COLO668 (cell line): ENCODE measurements around the gene TUBE1.
"Not testable (repeated sequence)": the region's sequence is repeated elsewhere in the genome, so short reads cannot be mapped to it uniquely, and the experiment has no call there.

Experiments used
- DNase-seq: peaks from one replicate; lab custom pipeline; 2025; ENCODE audit not compliant: unreplicated experiment; lab: John Stamatoyannopoulos, UW

The TUBE1 gene, protein sequence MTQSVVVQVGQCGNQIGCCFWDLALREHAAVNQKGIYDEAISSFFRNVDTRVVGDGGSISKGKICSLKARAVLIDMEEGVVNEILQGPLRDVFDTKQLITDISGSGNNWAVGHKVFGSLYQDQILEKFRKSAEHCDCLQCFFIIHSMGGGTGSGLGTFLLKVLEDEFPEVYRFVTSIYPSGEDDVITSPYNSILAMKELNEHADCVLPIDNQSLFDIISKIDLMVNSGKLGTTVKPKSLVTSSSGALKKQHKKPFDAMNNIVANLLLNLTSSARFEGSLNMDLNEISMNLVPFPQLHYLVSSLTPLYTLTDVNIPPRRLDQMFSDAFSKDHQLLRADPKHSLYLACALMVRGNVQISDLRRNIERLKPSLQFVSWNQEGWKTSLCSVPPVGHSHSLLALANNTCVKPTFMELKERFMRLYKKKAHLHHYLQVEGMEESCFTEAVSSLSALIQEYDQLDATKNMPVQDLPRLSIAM

DNA sequence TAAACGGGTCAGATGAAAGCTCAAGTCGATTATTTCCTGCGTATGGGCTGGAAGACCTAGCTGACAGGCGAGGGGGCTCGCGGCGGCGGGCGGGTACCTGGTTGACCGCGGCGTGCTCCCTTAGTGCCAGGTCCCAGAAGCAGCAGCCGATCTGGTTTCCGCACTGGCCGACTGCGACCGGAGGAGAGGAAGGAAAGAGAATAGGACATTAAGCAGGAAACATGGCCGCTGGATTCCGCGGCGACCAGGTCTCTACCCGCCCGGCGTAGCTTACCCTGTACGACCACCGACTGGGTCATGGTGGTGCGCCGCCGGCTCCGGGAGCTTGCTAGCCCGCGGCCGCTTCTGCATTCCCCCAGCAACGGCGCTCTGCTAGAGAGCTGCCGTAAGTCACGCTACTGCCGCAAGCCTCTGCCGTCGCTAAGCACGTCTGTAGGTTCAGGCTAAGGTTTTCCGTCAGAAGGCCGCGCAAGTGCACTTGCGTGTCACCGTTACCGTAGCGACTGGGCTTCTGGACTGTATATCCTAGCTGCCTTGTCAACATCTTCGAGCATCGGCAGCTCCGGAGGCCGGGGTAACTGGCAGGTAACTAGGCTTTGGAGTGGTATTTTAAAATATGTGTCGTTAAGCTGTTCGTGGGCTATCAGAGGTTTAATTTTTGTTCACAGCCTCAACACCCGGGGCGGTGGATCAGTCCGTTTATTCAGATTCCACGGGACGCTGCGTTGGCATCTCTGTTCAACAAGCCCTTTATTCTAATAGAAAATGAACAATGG, at the start of gene TUBE1, which contains the start of gene FAM229B:
TSS of gene TUBE1 (minus strand) at position 347 of the 776 bp plus-strand sequence. CDS start at position 299, 48 bp downstream.
TSS of gene FAM229B (plus strand) at position 456 of the 776 bp plus-strand sequence. CDS start 11,693 bp downstream, outside the sequence.
- peak; percentile 90 for DNase-seq

DNA sequence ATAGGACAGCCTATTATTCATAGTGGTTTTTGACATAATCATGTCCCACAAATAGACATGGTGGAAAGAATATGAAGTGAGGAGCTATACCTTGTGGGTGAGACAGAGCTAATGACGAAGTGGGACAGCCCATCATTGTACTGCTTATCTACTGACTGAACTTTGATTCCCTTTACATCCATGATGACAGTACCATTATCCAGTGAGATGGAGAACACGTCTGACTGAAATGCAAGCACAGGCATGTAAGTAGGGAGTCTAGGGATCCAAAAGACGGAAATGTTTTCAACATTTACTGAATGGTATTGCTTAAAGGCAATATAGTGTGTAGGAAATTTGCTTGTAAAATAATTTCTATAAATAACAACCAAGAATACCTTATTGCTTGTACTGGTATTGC, 43.6 kb upstream of the TUBE1 start:
- no peak for DNase-seq

DNA sequence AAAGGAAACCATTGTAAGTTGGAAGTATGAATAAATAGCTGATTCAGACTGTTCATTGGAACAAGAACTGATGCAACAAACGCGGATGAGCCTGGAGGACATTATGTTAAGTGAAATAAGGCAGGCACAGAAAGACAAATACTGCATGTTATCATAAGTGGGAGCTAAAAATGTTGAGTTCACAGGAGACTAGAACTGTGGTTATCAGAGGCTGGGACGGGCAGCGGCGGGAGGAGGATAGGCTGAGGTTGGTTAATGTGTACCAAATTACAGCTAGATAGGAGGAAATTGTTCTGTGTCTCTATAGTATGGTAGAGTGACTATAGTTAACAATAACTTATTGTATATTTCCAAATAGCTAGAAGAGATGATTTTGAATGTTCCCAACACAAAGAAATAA, 40.9 kb upstream of the TUBE1 start:
- DNase-seq: no peak

DNA sequence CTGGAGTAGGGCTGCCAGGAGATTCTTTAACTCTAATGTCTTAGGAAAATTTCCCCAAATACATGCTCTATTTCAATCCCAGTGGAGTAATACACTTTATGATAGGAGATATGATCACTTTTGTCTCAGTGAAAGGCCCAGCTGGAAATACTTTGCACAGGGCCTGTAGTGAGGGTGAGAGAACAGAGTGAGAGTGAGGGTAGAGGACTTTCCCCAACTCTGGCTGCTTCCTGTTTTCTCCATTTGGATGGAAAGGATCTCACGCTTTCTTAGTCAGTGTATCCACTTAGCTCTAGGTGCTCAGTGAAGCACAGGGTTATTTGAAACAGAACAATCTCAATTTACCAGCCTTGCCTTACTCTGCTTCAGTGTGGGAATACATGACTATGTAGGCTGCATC, 36.7 kb upstream of the TUBE1 start:
- DNase-seq: no peak

DNA sequence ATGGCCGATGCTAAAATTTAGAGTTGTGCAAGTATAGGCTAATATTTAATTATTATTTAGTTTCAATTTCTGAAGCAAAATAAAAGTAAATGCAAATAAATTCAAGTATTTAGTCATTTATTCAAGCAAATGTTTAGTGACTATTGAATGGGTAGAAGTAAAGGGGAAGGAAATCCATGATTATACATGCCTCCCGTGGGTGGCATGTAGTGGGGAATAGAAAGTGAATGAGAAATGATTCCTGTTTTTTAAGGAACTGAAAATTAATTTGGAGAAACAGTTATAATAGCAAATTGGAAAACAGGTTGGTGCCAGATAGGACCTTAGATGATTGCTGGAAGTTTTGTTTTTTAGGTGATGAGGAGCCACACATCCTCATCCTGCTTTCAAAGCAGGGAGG, 35.5 kb upstream of the TUBE1 start:
- no peak for DNase-seq

DNA sequence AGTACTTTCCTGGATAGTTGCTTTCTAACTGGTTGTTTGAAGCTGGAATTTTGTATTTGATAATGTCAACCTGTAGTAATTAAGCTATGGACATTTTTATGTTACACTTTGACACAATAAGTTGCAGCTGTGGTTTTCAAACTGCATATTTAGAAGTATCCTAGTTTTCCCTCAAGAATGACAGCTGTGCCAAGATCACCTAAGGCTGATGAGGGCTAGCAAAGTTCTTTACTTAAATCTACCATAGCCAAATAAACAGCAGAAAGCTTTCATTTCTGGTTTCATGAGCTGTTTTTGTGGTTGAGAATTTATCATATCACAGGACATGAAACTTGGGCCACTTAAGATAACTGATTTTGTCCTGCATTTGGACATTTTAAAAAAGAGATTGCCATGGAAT, 30.8 kb upstream of the TUBE1 start:
- no peak for DNase-seq

DNA sequence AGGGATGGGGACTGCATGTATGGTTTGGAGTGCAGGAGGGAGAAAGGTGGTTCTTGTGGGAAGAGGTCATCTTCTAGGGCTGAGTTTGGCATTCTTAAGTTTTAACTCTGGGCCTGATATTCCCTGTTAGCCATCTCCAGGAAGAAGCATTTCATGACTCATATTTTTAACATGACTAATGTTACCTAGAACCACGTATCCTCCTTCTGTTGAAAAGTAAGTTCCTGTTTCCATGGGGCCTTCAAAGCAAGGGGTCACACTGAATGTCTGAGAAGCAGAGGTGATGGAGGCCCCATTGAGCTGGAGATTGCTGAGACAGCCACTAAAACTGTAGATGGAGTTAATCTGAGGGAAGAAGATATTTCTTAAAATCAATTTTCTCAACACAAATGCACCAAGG, 30.3 kb upstream of the TUBE1 start:
- no peak for DNase-seq

DNA sequence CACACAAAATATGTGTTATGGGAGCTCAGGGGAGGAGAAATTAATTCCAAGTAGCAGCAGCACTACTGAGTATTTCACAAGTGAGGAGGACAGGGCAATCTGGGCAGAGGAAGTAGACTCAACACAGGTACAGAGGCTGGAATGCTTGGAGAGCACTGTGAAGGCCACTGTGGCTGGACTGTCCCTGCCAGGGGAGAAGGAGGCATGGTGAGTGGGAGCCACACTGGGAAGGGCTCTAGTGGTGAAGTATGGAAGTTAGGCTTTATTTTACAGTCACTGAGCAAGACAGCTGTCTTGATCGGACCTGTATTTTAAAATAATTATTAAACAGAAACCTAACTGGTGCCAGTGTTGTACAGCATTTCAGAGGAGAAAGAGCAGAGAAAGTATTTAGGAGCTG, 28.9 kb upstream of the TUBE1 start:
- DNase-seq: no peak

DNA sequence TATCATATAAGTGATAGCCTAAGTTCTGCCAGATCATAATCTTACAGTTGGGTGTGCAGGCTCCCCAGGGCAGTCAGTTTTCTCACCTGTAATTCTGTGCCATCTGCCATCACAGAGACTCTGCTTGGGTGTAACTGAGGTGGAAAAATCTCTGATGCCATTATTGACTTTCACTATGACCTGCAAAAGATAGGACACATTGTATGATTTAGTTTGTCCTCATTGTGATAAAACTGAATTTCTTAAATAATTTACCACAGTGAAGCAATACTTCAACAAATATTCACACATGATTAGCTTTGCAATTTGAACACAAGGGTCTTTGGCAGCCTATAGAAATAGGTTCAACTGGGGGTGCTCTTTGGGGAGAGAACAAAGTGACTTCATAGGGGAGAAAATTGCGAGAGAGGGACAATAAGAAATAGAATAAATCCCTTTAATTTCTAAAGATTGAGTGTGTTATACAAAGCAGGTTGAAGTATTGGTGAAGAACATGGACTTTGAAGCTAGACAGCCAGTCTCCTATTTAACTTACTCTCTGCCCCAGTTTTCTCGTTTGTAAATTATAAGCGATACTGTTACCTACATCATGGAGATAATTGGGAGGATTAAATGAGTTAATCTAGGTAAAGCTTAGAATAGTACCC, 27.4 kb upstream of the TUBE1 start:
- no peak for DNase-seq

DNA sequence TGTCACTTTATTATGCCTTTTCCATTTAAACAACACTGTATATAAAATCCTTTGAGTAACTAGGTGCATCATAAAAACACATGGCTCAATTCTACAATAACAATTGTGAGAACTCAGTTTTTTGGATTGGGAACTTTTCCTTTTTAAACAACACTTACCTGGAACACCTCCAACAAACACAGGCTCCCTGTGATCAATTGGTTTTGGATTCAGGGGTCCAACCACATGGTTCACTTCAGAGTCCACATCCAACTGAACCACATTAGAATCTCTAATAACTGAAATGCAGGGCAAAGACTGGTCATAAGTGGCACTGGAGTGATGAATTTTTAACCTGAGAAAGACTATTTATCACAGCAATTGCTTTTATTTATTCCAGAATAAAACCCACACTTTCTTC, 26.6 kb upstream of the TUBE1 start:
- no peak for DNase-seq

DNA sequence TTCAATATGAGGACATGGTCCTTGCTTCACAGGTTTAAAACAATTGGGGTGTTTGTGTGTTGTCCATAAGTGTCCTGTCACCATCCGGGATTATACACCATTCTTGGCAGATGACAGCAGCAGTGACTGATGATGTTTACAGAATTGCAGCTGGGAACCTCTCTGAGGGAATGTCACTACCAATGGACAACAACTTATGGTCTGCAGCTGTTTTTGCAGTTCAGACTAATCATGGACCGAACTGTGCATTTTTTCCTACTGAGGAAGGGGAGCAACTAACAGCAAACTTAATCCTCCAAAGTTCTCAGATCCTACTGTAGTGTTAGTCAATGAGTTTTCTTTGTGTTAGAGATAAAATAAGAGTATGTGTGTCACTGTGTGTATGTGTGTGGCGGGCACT, 26.1 kb upstream of the TUBE1 start:
- no peak for DNase-seq

DNA sequence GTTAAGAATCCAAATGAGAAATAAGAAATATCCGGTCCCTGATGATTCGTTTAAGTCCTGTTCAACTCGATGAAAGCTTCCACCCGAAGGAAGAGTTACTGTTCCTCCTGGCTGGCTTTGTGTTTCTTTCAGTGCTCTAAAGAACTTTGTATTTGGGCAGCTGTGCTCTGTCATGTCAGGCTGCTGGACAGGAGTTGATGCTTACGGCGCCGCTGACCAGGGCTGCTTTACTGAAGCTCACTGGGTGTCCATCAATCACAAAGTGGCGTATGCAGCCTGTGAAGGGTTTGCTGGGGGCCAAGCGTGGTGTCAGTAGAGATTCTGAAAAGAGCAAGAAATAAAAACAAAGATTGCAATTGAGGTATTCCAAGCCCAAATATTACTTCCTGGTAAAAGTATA, 22.0 kb upstream of the TUBE1 start:
- DNase-seq: no peak

DNA sequence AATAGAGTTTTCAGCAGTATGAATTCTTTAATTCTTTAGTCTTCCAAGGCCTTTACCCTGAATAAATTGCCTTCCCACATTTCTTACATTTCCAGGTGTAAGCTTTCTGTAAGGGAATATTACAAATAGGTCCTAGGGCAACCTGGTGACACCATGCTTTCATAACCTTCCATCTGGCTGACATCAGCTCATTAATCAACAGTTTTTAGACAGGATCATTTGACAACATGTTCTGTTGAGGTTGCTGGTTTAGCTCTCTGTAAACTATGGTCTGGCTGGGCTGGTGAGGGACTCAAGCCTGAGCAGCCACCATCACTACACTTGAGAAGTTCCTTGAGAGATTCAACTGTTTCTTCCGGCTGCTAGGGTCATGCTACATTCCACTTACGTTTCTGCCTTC, 19.3 kb upstream of the TUBE1 start:
- DNase-seq: no peak

DNA sequence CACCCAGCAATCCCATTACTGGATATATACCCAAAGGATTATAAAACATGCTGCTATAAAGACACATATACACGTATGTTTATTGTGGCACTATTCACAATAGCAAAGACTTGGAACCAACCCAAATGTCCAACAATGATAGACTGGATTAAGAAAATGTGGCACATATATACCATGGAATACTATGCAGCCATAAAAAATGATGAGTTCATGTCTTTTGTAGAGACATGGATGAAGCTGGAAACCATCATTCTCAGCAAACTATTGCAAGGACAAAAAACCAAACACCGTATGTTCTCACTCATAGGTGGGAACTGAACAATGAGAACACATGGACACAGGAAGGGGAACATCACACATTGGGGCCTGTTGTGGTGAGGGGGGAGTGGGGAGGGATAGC, 18.7 kb upstream of the TUBE1 start:
- DNase-seq: not testable (repeated sequence)

DNA sequence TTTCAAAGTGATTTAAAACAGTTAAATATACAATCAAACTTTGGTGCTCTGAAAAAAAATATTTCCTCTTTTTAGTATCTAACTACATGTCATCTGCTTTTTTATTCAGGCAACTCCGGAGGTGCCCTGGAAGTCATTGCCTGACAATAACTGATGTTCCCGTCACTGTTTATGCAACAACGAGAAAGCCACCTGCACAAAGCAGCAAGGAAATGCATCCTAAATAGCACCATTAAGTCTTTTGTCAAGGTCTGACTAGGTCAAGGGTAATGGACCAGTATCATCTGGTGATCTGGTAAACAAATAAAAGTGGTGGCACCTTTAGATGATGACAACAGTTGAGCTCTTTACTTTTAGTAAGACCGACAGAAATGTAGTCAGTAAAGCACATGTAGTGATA, 13.3 kb upstream of the TUBE1 start:
- no peak for DNase-seq

DNA sequence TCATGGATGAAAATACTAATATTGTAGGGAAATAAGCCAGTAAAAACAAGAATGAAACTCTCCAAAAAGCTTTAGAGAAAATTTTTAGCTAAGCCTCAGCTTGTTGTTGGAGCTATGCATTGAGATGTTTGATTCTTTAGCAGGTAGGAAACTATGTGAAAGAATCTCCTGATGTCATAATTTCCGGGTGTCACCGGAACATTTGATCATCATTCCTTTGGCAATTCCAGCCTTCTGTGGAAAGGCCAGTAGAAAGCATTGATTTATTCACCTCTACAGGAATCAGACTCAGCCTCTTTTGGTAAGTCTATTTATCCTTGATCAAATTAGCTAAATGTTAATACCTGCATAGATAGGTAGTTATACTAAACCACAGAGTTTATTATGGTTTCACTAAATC, 9.6 kb upstream of the TUBE1 start:
- no peak for DNase-seq

DNA sequence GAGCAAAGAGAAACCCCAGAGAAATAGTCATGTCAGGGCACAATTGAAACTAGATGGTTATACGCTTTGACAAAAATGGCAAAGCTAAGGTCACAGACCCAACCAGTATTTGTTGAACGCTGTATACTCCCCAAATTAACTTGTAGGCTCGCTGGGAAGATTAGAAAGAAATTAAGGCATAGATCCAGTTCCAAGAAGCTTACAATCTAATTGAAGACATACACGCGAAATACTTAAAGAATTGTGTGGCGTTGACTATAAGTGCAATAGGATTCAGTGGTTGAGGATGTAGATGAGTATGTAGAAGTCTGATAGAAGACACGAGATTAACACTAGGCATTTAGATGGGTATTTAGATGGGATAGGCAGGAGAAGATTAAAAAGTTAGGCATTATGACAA, 634 bp upstream of the TUBE1 start:
- DNase-seq: no peak

DNA sequence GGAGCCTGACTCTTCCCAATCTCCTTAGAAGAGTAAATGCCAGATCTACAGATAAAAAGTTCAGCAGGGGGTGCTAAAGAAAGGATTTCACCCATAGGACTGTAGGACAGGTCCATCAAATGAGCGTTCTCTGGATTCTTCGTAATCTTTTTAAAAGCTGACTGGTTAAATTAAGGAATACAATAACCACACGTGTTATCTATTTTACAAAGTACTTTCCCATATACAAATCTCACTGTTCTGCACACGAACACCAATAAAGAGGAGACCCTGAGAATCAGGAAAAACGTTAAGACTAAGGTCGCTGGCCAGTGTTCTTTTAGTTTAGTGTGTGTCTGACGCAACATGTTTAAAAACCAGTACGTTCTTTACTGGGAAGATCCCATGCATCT, 542 bp downstream of the TUBE1 start:
- DNase-seq: no peak

DNA sequence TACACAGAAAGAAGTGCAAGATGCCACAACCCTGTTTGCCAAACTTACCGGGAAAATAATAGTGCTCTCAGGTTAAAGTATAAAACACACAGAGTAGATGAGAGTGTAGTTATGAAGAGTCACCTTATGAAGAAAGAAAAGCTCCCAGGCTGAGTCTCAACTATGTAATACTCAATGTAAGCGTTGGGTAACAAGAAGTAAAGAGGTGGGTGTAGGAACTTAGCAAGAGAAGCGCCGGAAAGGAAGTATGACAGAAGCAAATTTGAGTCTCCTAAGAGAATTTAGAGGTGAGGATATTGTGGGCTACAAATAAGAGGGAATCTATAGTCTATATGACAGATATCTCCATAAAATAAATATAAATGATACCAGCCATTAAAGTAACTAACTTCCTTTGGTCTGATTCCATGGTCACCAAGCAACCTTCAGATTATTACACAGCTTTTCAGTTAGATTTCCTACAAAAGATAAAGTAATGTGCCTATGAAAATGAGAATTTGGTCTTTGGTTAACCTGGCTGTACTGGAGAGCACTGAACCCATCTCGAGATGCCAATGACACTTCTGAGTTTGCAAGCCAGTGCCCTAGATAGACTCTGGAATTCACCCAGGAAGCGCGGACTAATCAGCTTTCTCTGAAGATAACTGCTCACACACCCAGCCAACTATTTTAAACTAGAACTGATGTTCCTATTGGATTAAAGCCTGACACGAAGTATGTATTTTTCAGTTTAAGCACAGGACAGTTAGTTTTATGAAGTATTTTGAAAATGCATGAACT, 1.8 kb downstream of the TUBE1 start:
- DNase-seq: no peak

DNA sequence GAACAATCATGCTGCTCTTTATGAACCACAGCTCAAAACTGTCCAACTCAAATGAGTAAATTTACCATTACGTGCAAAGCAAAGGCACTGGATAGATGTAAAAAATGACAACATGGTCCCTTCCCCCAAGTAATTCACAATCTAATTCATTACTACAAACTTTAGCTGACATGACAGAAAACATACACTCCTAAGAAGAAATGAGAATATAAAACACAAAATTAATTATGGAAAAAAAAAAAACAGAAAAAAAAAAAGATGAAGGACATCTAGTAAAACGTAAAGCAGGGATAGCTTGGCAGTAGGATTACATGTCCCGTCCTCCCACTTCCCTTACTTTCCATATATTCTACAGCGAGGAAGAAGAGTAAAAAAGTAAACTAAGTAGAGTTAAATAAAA, 5.7 kb downstream of the TUBE1 start:
- no peak for DNase-seq

DNA sequence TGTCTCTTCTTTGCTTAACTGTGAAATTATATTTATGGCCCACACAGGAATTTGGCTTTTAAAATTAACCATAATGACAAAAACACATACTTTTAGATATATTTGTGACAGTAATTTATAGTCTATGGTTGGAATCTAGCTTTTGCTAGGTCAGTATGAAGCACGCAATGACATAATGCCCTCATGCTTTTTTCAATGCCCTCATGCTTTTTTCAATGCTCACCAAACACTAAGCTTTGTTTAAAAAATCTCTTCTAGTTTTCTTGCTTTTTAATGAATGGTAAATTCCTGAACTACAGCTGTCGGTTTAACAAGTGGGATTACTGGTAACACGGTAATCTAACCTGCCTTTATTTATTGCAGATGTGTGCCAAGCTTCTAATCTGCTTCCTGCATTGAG, 20.7 kb downstream of the TUBE1 start:
- no peak for DNase-seq
